ENCODE measurements around the gene MOB2.

The MOB2 gene

DNA sequence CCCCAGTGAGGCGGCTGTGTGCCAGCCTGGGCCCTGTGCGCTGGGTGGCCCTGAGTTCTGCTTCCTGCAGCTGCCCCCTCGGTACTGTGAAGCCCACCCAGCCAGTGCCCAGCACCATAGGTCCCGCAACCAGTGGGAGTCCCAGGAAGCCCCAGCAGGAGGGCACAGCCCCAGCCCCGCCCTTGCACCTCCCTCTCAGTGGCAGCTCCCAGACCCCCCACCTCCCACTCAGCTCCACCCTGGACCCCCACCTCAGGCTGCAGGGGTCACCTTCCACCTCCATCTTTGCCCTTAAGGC is 30.9 kb downstream of the MOB2 start:
- FAIRE-seq = no peak

DNA sequence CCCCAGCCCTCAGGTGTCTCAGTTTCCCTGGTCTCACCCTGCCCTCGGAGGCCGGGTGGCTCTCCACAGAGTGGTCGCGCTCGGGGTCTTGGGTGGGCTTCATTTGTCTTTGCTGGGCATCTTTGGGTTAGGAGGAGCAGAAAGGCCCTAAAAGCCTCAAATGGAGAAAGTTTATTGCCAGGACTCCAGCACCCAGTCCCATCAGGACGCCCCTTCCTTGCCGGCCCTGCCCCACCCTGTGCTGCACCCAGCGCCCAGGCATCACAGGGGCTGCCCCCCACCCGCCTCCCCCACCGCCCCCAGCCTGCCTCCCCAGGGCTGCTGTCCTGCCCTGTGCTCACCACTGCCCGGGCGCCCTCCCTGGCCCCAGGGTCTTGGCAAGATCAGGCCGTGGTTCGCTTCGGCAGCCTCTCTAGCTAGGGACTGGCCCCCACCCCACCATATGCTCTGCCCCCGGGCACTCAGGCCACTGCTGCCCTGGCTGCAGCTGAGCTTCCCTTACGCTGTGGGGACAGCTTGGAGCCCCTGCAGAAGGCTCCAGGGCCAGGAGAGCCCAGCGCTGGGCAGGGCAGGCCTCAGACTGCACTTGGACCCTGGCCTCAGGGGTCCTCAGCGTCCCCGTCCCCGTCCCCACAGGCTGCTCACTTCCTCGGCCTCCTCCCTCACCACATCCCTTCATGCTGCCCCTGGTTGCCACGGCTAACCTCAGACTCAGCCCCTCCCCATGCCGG is 31.4 kb downstream of the MOB2 start:
- FAIRE-seq = no peak

DNA sequence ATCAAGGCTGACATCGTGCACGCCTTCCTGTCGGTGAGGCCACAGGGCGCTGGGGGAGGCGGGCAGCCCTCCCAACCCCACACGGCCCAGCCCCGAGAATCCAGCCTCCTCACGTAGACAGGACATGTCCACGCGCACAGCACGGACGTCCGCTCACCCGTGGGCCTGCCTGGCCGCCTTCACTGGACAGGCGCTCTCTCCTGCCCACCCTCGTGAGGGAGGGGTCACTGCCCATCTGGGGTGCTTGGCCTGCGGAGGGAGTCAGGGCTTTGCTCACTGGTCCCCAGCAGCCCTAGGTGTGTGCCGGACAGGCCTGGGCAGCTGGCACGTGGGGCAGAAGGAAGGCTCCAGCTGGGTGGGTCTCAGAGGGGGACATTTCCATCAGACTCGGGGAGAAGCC is 32.0 kb downstream of the MOB2 start:
- FAIRE-seq = no peak

DNA sequence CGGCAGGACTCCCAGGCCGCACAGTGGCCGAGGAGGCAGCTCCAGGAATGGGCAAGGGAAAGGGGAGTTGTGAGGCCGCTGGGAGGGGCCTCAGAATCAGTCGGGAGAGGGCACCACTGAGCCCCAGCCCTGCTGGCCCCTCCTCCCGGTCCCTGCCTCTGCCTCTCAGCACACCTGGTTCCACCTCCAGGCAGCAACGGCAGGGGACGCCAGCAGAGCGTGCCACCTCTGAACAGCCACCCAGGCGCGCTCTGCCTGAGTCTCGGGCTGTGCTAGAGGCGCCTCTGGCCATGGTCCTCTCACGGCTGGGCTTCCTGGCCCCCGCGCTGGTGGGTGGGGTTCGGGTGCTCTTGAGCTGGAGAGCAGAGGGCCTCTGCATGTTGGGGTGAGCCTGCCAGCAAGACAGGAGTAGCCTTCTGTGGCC is 33.0 kb downstream of the MOB2 start:
- FAIRE-seq = no peak

DNA sequence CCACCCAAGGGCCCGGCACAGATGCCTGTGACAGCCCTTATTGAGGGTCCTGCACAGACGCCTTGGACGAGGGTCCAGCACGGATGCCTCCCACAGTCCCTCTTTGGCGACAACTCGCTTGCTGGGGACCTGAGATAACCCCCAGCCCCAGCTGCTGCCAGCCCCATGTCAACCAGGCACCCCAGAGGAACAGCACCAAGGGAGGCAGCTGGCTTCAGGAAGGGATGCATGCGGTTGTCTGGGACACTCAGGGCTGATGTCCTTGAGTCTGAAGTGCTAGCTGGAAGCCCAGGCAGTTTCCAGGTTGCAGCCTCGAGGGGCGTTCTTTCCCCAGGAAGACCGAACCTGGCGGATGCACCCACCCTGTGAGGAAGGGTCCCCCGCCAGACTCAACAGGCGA is 33.8 kb downstream of the MOB2 start:
- FAIRE-seq = no peak

DNA sequence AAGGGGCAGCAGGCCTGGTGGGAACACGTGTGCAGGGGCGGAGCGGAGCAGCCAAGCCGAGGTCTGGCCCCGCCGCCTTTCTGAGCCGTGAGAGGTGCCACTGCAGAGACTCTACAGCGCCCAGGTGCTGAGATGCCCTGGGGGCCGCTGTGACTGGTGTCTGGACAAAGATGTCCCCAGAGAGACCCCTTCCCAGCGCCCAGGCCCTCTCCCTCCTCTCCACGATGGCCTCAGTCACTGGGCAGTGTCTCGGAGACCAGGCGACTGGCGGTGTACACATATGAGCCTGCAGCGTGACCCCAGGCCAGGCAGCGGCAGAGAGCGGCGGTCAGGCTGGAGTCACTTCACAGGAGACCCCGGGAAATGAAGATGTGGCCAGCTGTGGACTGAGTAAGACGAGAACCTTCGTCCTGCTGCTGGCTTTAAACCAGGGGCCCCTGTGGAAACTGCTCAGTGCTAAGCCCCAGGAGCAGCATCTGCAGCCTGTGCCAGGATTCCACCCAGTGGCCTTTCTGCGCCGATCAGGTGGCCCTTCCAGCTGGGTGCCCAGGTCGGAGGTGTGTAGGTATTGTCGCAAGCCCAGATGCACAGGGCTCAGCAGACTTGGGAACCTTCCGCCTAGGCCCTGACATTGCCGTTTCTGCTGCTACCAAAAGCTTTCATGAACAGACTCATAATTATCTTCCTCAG is 34.7 kb downstream of the MOB2 start:
- no peak for FAIRE-seq

DNA sequence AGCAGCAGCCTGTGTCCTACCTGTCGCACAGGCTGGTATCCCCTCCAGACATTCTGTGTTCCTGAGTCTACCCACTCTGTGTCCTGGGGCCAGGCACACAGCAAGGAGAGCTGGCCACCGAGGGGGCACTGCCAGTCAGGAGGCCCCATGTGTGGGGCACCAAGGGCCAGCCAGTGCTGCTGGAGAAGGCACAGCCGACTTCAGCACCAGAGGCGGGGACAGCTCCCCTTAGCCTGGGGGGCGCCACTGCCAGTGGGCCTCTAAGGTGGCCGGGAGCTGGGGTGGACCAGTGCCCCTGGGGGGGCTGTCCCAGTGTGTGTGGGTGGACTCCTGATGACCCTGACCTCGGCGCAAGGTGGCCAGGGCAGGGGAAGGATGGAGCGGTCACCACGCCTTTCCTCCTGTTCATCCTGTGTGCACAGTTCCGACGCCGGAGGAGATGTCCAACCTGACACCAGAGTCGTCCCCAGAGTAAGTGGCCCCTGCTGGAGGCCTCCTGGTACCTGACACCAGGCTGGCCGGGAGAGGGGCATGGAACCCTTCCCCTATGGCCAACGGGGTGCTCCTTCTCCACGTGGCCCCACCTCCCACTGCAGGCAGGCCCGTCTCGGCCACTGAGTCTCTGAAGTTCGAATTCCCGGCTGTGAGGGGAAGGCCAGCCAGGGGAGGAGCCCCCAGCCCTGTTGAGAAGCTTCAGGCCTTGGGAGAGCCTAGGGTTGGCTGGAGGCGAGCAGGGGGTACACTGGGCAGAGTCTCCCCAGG is 35.4 kb downstream of the MOB2 start:
- FAIRE-seq = no peak

DNA sequence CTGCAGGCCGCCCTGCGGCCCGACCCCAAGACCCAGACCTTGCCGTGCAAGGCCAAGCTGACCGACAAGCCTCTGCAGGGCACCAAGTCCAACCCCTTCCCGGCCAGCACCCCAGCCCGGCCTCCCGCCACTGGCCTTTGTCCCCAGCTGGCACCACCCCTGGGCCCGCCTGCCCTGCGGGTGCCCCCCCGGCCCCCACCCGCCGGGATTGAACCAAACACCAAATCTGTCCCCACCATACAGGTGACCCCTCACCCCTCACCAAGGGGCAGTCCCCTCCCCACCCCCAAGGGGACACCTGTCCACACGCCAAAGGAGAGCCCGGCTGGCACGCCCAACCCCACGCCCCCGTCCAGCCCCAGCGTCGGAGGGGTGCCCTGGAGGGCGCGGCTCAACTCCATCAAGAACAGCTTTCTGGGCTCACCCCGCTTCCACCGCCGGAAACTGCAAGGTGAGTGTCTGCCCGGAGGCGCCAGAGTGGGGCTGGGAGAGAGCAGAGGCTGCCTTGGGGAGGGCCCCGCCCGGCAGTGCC is 36.2 kb downstream of the MOB2 start:
- FAIRE-seq = no peak

DNA sequence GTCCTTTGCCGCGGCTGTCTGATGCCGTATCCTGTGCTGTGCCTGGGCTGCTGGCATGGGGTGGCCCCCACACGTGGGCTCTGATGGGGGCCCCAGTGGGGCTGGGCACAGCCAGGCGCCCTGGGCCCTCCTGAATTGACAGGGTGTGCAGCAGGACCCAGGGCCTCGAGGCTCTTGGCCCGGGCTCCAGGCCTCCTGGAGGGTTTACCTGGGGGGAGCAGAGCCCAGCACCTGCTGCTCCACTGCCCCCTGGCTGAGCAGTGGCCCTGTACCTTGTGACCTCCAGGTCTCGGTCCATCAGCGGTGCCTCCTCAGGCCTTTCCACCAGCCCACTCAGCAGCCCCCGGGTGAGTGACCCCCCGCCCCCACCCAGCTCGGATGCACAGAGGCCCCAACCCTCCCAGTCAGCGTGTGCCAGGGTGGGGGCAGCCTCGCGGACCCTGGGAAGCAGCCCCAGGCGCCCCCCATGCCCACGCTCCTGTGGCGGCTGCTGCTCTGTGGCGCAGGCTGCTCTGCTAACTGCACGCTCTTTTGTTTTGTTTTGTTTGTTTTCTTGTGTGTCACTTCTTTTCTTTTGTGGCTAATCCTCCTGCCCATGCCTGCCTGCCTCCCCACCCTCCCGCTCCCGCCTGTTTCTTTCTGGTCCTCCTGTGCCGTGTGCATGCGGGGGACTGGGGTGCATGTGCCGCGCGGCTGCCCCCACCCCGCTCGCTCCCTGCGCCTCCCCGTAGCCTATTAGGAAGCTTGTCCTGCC is 36.9 kb downstream of the MOB2 start:
- FAIRE-seq = no peak

DNA sequence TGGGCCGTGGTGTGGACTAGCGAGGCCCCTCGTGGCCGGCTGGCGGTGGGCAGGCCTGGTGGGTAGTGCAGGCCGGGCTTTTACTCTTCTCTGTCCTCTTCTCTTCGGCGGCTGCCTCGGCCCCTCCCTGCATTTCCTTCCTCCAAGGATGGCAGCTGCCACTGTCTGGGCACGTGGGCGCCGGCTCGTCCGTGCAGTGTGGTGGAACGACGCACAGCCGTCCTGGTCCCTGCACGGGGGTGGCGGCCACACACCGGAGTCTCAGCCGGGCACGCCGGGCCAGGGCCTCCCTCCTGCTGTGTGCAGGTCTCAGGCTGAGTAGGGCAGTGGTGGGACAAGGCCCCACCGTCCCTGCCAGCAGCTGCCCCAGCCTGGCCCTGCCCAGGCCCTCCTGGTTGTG is 37.7 kb downstream of the MOB2 start:
- FAIRE-seq = no peak

DNA sequence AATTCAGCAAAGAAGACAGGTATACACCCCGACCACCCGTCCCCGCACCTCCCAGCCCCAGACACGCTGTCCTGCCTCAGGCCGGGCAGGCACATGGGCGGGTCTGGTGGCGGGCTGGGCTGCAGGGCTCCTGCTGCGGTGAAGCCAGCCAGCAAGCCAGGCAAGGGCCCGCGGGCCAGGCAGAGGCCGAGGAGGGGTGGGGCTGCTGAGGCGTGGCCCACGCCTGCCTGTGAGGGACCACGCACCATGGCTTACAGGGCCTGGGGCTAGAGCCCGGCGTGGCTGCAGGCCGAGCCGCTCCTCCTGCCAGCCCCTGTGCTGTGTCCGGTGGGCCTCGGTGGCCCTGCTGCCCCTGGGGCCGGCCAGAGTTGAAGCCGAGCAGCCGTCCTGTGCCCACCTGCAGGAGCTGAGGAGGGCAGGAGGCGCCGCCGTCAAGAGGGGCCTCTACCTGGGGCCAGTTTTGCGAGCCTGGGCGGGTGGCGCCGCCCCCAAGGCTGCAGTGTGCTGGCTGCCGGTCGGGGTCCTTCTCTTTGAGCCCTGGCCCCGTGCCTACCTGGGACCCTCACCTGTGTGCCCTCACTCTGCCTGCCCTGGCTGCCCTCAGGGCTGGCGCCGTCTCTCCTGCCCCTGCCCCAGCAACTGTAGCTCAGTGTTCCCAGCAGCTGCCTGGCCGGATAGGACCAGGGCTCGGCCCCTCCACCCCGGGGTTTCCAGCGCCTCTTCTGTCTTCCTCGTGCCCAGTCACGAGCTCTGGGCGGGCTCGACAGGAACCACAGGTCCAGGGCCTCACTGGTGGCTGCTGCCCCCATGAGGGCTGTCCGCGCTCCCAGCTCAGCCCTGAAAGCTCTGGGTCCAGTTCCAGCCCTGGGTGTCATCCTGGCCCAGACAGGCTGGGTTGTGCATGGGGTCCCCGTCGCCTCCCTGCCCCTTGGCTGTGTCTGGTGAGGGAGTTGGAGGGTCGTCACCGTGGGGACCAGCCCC is 38.4 kb downstream of the MOB2 start:
- FAIRE-seq = no peak

DNA sequence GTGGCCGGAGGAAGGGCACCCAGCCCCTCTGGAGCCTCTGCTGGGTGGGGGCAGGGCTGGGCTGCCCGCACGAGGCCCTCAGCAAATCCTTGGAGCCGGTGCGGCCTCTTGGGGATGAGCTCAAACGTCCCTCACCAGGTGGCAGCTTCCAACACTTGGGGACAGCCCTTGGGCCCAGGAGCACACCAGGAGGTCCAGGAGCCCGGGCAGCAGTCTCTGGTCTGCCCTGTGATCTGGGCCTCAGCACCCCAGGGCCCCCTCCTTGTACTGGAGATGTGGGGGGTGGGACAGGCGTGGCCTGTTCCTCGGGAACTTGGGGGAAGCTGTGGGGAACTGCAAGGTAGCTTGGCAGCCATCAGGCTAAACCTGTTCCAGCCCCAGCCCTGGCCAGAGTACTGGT is 40.0 kb downstream of the MOB2 start:
- no peak for FAIRE-seq

DNA sequence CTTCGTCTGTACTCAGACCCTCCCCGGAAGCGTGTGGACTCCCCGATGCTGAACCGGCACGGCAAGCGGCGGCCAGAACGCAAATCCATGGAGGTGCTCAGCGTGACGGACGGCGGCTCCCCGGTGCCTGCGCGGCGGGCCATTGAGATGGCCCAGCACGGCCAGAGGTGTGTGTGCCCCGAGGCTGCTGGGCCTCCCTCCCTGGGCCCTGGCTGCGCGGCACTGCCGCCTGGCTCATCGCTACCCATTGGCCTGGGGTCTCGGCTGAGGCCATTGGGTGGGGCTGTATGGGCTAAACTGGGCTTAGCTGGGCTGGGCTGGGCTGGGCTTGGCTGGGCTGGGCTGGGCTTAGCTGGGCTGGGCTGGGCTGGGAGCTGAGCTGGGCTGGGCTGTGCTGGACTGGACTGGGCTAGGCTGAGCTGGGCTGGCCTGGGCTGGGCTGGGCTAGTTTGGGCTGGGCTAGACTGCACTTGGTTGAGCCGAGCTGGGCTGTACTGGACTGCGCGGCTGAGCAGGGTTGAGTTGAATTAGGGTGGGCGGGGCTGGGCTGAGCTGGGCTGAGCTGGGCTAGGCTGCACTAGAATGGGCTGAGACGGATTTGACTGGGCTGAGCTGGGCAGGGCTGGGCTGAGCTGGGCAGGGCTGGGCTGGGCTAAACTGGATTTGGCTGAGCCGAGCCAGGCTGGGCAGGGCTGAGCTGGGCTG is 40.7 kb downstream of the MOB2 start:
- no peak for FAIRE-seq

DNA sequence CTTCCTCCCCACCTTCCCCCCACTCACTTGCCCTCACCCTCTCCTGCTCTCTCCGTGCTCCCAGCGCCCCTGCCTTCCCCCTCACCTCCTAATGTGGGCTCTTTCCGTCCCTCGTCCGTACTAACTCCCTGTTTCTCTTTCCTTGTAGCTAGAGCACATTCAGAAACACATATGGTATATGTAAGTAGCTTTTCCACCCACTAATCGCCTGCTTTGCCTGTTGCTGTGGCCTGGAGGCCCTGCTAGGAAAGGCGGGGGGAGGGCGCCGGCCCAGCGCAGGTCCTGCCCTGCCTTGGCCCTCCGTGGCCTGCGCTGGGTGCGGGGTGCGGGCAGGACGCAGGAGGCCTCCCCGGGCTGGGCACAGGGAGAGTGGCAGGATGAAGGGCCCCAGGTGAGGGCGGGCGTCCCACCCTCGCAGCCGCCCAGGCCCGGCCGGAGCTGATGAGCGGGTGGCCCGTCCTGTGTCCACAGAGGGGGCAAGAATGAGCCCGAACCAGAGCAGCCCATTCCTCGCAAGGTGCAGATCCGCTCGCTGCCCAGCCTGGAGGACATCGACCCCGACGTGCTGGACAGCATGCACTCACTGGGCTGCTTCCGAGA is 41.7 kb downstream of the MOB2 start:
- no peak for FAIRE-seq

DNA sequence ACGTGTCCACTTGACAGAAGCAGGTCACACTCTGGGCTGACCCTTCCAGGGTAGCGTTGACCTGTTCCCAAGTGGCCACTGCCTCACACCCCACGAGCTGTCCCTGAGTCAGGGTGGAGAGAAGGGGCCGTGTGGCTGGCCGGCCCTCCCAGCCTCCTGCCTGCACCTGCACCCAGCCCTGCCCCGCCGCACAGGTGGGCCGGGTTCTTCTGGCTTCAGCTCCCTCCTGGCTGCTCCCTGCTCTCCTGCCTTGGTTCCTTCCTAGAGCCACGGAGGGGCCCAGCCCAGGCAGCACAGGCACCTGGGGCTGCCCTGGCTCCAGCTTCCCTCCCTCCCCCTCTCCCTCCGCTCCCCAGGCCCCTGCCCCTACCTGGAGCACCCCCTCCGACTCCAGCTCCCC is 42.3 kb downstream of the MOB2 start:
- no peak for FAIRE-seq

DNA sequence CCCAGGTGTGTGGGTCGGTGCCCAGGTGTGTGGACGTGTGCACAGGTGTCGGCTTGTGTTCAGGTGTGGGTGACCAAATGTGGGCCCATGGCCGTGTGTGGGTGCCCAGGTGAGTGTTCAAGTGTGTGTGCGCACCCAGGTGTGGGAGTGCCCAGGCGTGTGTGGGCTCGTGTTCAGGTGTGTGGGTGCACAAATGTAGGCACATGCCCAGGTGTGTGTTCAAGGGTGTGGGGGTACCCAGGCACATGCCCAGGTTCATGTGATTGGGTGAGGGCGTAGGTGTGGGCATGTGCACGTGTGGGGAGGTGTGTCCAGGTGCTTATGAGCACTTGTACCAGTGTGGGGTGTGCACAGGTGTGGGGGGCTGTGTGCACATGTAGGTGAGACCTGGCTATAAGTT is 42.8 kb downstream of the MOB2 start:
- no peak for FAIRE-seq

DNA sequence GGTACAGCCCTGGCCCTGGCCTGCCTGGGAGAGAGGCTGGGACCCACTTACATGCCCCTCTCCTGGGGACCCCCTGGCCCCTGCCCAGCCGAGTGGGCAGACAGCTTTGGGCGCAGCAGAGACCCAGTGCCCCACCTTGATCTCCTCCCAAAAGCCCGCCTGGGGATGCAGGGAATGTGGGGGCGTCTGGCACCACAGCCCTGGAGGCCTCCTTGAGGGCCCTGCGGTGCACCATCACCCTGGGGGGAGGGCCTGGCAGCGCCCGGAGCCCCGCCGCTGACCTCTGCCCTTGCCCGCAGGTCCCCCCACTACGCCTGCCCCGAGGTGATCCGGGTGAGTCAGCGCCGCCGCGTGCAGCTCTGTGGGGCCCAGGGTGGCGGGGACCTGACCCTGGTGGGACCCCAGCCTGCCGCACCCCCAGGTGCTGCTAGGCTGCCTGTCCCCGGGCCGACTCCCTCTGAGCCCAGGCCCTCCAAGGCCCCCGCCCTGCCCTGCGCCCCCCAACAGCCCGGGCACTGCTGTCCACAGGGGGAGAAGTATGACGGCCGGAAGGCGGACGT is 43.7 kb downstream of the MOB2 start:
- FAIRE-seq = no peak

DNA sequence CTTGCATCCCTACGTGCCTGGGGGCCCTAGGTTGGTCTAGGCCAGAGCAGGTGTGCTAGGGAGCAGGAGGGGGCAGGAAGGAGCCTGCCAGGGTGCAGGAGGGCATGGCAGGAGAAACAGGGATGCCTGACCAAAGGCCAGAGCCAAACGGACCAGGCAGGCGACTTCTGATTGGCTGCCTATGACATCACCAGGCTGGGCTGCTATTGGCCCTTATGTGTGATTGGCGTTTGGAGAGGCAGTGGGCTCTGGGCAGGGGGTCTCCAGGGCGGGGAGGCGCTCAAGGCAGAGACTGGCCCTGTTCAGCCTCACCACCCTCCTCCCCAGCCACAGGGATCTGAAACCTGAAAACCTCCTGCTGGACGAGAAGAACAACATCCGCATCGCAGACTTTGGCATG is 44.4 kb downstream of the MOB2 start:
- no peak for FAIRE-seq

DNA sequence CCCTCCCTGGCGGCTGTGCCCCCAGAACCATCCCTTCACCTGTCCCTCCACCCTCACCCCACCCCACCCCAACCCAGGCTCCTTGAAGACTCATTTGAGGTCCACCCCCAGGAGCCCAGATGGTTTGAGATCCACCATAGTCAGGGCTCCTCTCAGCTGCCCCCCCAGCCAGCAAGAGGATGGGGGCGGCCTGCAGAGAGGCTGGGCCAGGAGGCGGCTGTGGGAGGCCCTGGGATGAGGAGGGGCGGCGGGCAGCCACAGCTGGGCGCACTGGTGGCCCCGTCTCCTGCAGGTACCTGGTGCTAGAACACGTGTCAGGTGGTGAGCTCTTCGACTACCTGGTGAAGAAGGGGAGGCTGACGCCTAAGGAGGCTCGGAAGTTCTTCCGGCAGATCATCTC is 46.1 kb downstream of the MOB2 start:
- FAIRE-seq = no peak

DNA sequence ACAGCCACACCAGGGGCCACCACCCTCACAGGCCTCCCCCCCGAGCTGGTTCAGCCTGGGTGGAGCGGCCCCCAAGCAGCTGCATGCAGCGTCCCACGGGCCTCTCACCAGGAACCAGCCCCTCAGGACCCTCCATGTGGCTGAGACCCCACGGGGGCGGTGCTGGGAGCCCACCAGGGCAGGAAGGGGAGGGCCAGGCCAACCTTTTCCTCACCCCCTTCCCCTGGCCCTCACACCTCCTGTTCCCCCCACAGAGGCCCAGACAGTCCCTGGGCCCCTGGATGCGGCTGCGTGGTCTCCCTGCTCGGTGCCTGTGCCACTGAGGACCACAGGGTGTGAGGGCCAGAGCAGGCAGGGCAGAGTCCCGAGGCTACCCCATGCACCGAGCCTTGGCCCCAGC is 46.5 kb downstream of the MOB2 start:
- FAIRE-seq = no peak

DNA sequence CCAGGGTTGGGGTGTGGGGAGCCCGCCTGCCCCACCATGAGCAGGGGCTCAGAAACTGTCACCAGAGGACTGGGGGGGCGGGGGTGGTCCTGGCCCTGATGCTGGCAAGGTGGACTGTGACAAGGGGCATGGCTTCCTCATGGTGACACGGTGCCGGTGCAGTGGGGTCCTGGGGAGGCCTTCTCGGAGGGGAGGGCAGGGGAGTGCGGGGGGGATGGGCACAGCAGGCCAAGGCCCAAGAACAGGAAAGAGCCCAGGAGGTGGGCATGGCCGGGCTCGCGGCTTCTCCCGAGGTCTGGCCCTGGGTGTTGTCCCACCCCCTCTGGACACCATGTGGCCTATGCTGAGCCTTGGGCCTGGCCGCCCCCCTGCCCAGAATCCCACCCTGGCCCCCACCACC is 47.2 kb downstream of the MOB2 start:
- no peak for FAIRE-seq

Data from islet of Langerhans (tissue), 1 donor.